ENCODE measurements around the gene PCCA.
"Not testable (repeated sequence)": the region's sequence is repeated elsewhere in the genome, so short reads cannot be mapped to it uniquely, and the experiment has no call there.

Gene PCCA

GRCh38 chr13:100146534-100146933, 57.6 kb downstream of the PCCA start:
- no peak for DNase-seq

- DNase-seq, result no peak
These were observed 58.9 kb downstream of the PCCA start for GRCh38 chr13:100147825-100148224.

- DNase-seq, result no peak
These were observed 59.5 kb downstream of the PCCA start for GRCh38 chr13:100148422-100148821.

GRCh38 chr13:100149389-100149788, 60.5 kb downstream of the PCCA start:
- no peak for DNase-seq

GRCh38 chr13:100150711-100151110, 61.8 kb downstream of the PCCA start:
- DNase-seq, result not testable (repeated sequence)

GRCh38 chr13:100154842-100155416, 66.0 kb downstream of the PCCA start:
- no peak for DNase-seq

GRCh38 chr13:100156788-100157187, 67.9 kb downstream of the PCCA start:
- DNase-seq, result no peak

- no peak for DNase-seq
These were observed 69.7 kb downstream of the PCCA start for GRCh38 chr13:100158569-100158968.

- no peak for DNase-seq
These were observed 70.7 kb downstream of the PCCA start for GRCh38 chr13:100159584-100159983.

GRCh38 chr13:100160450-100160849, 71.6 kb downstream of the PCCA start:
- DNase-seq, result no peak

GRCh38 chr13:100163375-100163774, 74.5 kb downstream of the PCCA start:
- no peak for DNase-seq

GRCh38 chr13:100173203-100173602, 84.3 kb downstream of the PCCA start:
- no peak for DNase-seq

- not testable (repeated sequence) for DNase-seq
These were observed 85.6 kb downstream of the PCCA start for GRCh38 chr13:100174455-100174854.

- DNase-seq, result no peak
These were observed 86.3 kb downstream of the PCCA start for GRCh38 chr13:100175078-100175802.

GRCh38 chr13:100175803-100176182, 86.9 kb downstream of the PCCA start:
- DNase-seq, result no peak

- no peak for DNase-seq
These were observed 88.0 kb downstream of the PCCA start for GRCh38 chr13:100176801-100177400.

GRCh38 chr13:100178309-100178708, 89.4 kb downstream of the PCCA start:
- DNase-seq, result no peak

- no peak for DNase-seq
These were observed 90.4 kb downstream of the PCCA start for GRCh38 chr13:100179276-100179675.

- no peak for DNase-seq
These were observed 94.1 kb downstream of the PCCA start for GRCh38 chr13:100182900-100183490.

- no peak for DNase-seq
These were observed 95.2 kb downstream of the PCCA start for GRCh38 chr13:100184095-100184494.

GRCh38 chr13:100195568-100195967, 106.7 kb downstream of the PCCA start:
- DNase-seq, result no peak

GRCh38 chr13:100196375-100196774, 107.5 kb downstream of the PCCA start:
- no peak for DNase-seq

- no peak for DNase-seq
These were observed 108.2 kb downstream of the PCCA start for GRCh38 chr13:100197116-100197515.
